HCT116 (cell line): Measurements from ENCODE around the gene CYBB. TPM values are rescaled to one million over a fixed set of nuclear protein-coding genes. Genes with fewer than 3 reads are reported as not detected.

Experiments used
- ATAC-seq: fragments of 200-7000 bp; cut with Tn5 transposase; 2 replicates; pipeline ENCODE4 v1.9.1; 2020; ENCODE audit warnings: mild to moderate bottlenecking, moderate library complexity
- BruUV-seq: library from RNA; stranded (reverse); fragments of 400-500 nt; replicated peaks from 2 replicates; lab custom pipeline; 2021; lab: Mats Ljungman, UMichigan
- CTCF ChIA-PET: fragments of 300-600 bp; sonication (Branson Sonifier 250); formaldehyde crosslinking; loops from one replicate; lab custom pipeline; 2021; ENCODE audit warnings: antibody characterized with exemption; lab: Charles Lee
- POLR2A ChIA-PET: fragments of 300-600, 350-600 bp; sonication (Branson Sonifier 250); formaldehyde crosslinking; loops from one replicate; lab custom pipeline; 2021; ENCODE audit warnings: antibody characterized with exemption; lab: Charles Lee
- RAD21 ChIA-PET, 2 experiments: fragments of 300-600 bp; sonication (Branson Sonifier 250); formaldehyde crosslinking; loops; one replicate each; lab custom pipeline; 2023; ENCODE audit warnings: low total read pairs in 2 of 2; ENCODE audit not compliant: uncharacterized antibody in 2 of 2, unreplicated experiment in 2 of 2, low non-redundant PET in 1 of 2; lab: Charles Lee
- DNase-seq: peaks from one replicate; pipeline ENCODE4 v3.0.0-alpha.2; 2010; ENCODE audit warnings: low read depth, low spot score
- H2AFZ ChIP-seq: fragments of 200-600 bp; shearing (Covaris generic), sonication (generic); 2 replicates; pipeline ENCODE4 v1.6.1; 2017; ENCODE audit warnings: low read depth, mixed run types, mixed read lengths, antibody characterized with exemption, low read length; ENCODE audit not compliant: poor library complexity, severe bottlenecking
- H3K27ac ChIP-seq: 2 replicates; pipeline ENCODE4 v1.5.1; 2012; ENCODE audit warnings: low read depth, low read length
- H3K27me3 ChIP-seq: fragments of 200-600 bp; sonication (generic); 2 replicates; pipeline ENCODE4 v1.6.1; 2016; ENCODE audit warnings: mixed run types, low read length, mixed read lengths; ENCODE audit not compliant: insufficient read depth
- H3K36me3 ChIP-seq, 2 experiments: fragments of 200-500 bp in 1 of 2; fragments of 200-600 bp in 1 of 2; sonication (Bioruptor generic) in 1 of 2; sonication (generic) in 1 of 2; 2 replicates each; pipeline versions ENCODE4 v1.5.1 to v1.6.1; 2014 to 2016; ENCODE audit warnings: low read length in 2 of 2, inconsistent platforms in 1 of 2, mixed read lengths in 1 of 2, mixed run types in 1 of 2; ENCODE audit not compliant: insufficient read depth in 2 of 2, control insufficient read depth in 1 of 2
- H3K4me1 ChIP-seq, 2 experiments: fragments of 200-600 bp in 1 of 2; sonication (generic) in 1 of 2; 2 replicates each; pipeline versions ENCODE4 v1.5.1 to v1.6.1; 2012 to 2017; ENCODE audit warnings: low read length in 2 of 2, inconsistent platforms in 1 of 2, mild to moderate bottlenecking in 1 of 2, mixed read lengths in 1 of 2, mixed run types in 1 of 2, moderate library complexity in 1 of 2; ENCODE audit not compliant: insufficient read depth in 2 of 2, control insufficient read depth in 1 of 2
- H3K4me2 ChIP-seq: fragments of 200-600 bp; sonication (generic); 2 replicates; pipeline ENCODE4 v1.6.1; 2017; ENCODE audit warnings: mixed run types, low read length, mixed read lengths
- H3K4me3 ChIP-seq, 2 experiments: fragments of 200-600 bp in 1 of 2; sonication (generic) in 1 of 2; replicated peaks in 1 of 2; 2 replicates each; pipeline ENCODE4 v1.5.1; 2011 to 2016; ENCODE audit warnings: low read length in 2 of 2, control low read depth in 1 of 2, low read depth in 1 of 2, mild to moderate bottlenecking in 1 of 2, mixed read lengths in 1 of 2, mixed run types in 1 of 2
- H3K79me2 ChIP-seq: fragments of 200-600 bp; sonication (generic); 2 replicates; pipeline ENCODE4 v1.6.1; 2017; ENCODE audit warnings: mild to moderate bottlenecking, mixed run types, low read length, moderate library complexity, mixed read lengths; ENCODE audit not compliant: insufficient read depth
- H3K9ac ChIP-seq: fragments of 200-600 bp; sonication (generic); 2 replicates; pipeline ENCODE4 v1.6.1; 2016; ENCODE audit warnings: low read length, mixed read lengths
- H3K9me2 ChIP-seq: fragments of 200-600 bp; sonication (generic), shearing (Covaris generic); 2 replicates; pipeline ENCODE4 v1.6.1; 2017; ENCODE audit warnings: mixed run types, mild to moderate bottlenecking, moderate library complexity; ENCODE audit not compliant: insufficient read depth
- H3K9me3 ChIP-seq, 2 experiments: fragments of 200-500 bp in 1 of 2; fragments of 200-600 bp in 1 of 2; sonication (Bioruptor generic) in 1 of 2; sonication (generic) in 1 of 2; 2 replicates each; pipeline ENCODE4 v1.6.1; 2014 to 2017; ENCODE audit warnings: low read length in 2 of 2, mixed read lengths in 2 of 2, inconsistent platforms in 1 of 2, low read depth in 1 of 2, mild to moderate bottlenecking in 1 of 2, mixed run types in 1 of 2, moderate library complexity in 1 of 2; ENCODE audit not compliant: control insufficient read depth in 1 of 2, insufficient read depth in 1 of 2
- H4K20me1 ChIP-seq: fragments of 200-600 bp; sonication (generic), shearing (Covaris generic); 2 replicates; pipeline ENCODE4 v1.6.1; 2017; ENCODE audit warnings: mixed run types, mild to moderate bottlenecking, moderate library complexity; ENCODE audit not compliant: insufficient read depth
- CBX3 ChIP-seq: IDR thresholded peaks from 2 replicates; pipeline ENCODE4 v1.6.1; 2012; ENCODE audit warnings: low read depth
- EGR1 ChIP-seq: IDR thresholded peaks from 2 replicates; pipeline ENCODE4 v1.6.1; 2012; ENCODE audit warnings: low read depth
- ELF1 ChIP-seq: IDR thresholded peaks from 2 replicates; pipeline ENCODE4 v1.6.1; 2012; ENCODE audit warnings: low read depth, borderline replicate concordance
- EZH2 ChIP-seq: fragments of 200-600 bp; sonication (generic); IDR thresholded peaks from 2 replicates; pipeline ENCODE4 v1.6.1; 2017; ENCODE audit warnings: antibody characterized with exemption, mixed run types
- EZH2phosphoT487 ChIP-seq: fragments of 200-600 bp; IDR thresholded peaks from 2 replicates; pipeline ENCODE4 v1.6.1; 2018; ENCODE audit warnings: antibody characterized with exemption, borderline replicate concordance
- FOSL1 ChIP-seq: IDR thresholded peaks from 2 replicates; pipeline ENCODE4 v1.6.1; 2012; ENCODE audit warnings: low read depth
- JUND ChIP-seq: IDR thresholded peaks from 2 replicates; pipeline ENCODE4 v1.6.1; 2012
- POLR2A ChIP-seq: IDR thresholded peaks from 2 replicates; pipeline ENCODE4 v1.7.0; 2011; ENCODE audit warnings: borderline replicate concordance; ENCODE audit not compliant: insufficient read depth, insufficient read length; ENCODE audit errors: extremely low read depth
- POLR2AphosphoS5 ChIP-seq: IDR thresholded peaks from 2 replicates; pipeline ENCODE4 v1.6.1; 2011; ENCODE audit warnings: mild to moderate bottlenecking, low read depth, low read length, moderate library complexity
- RAD21 ChIP-seq: IDR thresholded peaks from 2 replicates; pipeline ENCODE4 v1.6.1; 2012; ENCODE audit warnings: low read depth, mild to moderate bottlenecking
- SIN3A ChIP-seq: IDR thresholded peaks from 2 replicates; pipeline ENCODE4 v1.6.1; 2012; ENCODE audit warnings: low read depth
- SP1 ChIP-seq: IDR thresholded peaks from 2 replicates; pipeline ENCODE4 v1.6.1; 2012; ENCODE audit warnings: low read depth
- YY1 ChIP-seq: IDR thresholded peaks from 2 replicates; pipeline ENCODE4 v1.6.1; 2011; ENCODE audit warnings: low read length, low read depth, moderate library complexity, mild to moderate bottlenecking; ENCODE audit not compliant: insufficient replicate concordance; ENCODE audit errors: extremely low read depth
- ZFX ChIP-seq: fragments of 450-650 bp; IDR thresholded peaks from 2 replicates; pipeline ENCODE4 v1.6.1; 2017
- ZNF274 ChIP-seq: fragments of 200-500 bp; sonication (Bioruptor generic); IDR thresholded peaks from 2 replicates; pipeline ENCODE4 v1.6.1; 2014; ENCODE audit warnings: mild to moderate bottlenecking, low read depth, low read length, inconsistent platforms
- intact Hi-C: fragments of 100-400 bp; cut with micrococcal nuclease; formaldehyde crosslinking; loops from 2 replicates; pipeline ENCODE4 v1.10.0; 2022
- total RNA-seq: library from RNA; stranded (reverse); gene quantifications from one replicate; pipeline ENCODE4 v1.2.1, GENCODE V29; 2021; ENCODE audit not compliant: unreplicated experiment
- TF ChIP-seq, protein P1 (sequence below): IDR thresholded peaks from 2 replicates; pipeline ENCODE4 v1.6.1; 2012
- TF ChIP-seq, protein P2 (sequence below): IDR thresholded peaks from 2 replicates; pipeline ENCODE4 v1.6.1; 2012
- TF ChIP-seq, protein P3 (sequence below): IDR thresholded peaks from 2 replicates; pipeline ENCODE4 v1.6.1; 2011; ENCODE audit warnings: mild to moderate bottlenecking, low read length, moderate library complexity; ENCODE audit not compliant: insufficient replicate concordance; ENCODE audit errors: extremely low read depth
- TF ChIP-seq, protein P4 (sequence below): IDR thresholded peaks from 2 replicates; pipeline ENCODE4 v1.6.1; 2012; ENCODE audit warnings: low read depth

CYBB gene
- total RNA-seq, 1 experiment from 2014 or later, result 0.59 TPM

DNA sequence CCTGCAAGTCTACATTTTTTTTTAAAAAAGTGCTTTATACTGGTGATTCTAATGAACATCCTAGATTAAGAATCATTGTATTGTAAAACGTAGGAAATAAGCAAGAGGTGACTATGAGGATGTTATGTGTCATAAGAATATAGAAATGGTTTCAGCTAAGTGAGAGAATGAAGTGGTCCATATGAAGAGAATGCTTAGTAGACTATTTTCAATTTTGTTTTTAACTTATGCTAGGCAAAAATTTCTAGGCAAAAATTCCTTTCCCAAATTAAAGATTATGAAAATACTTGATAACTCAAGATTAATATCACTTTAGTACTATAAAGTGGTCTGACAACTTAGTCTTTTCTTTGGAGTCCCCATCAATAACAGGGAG is 66.7 kb downstream of the CYBB start:
- no TSS peak for BruUV-seq
- intact Hi-C loops, result no loop called here
- DNase-seq (no peak), ATAC-seq (no peak)
- peak overlapping the region; percentile 66 for H3K9ac ChIP-seq
- H2AFZ ChIP-seq, result no peak overlapping the region
- TF ChIP-seq ELF1 (no peak), EGR1 (no peak), JUND (no peak), SIN3A (no peak), POLR2AphosphoS5 (no peak), ZFX (no peak), SP1 (no peak), EZH2phosphoT487 (no peak), EZH2 (no peak), CBX3 (no peak), RAD21 (no peak), YY1 (no peak), ZNF274 (no peak), FOSL1 (no peak), POLR2A (no peak)
- TF ChIP-seq, protein P1, sequence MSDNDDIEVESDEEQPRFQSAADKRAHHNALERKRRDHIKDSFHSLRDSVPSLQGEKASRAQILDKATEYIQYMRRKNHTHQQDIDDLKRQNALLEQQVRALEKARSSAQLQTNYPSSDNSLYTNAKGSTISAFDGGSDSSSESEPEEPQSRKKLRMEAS, result no peak
- TF ChIP-seq, protein P2, sequence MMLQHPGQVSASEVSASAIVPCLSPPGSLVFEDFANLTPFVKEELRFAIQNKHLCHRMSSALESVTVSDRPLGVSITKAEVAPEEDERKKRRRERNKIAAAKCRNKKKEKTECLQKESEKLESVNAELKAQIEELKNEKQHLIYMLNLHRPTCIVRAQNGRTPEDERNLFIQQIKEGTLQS, result no peak
- TF ChIP-seq, protein P3, sequence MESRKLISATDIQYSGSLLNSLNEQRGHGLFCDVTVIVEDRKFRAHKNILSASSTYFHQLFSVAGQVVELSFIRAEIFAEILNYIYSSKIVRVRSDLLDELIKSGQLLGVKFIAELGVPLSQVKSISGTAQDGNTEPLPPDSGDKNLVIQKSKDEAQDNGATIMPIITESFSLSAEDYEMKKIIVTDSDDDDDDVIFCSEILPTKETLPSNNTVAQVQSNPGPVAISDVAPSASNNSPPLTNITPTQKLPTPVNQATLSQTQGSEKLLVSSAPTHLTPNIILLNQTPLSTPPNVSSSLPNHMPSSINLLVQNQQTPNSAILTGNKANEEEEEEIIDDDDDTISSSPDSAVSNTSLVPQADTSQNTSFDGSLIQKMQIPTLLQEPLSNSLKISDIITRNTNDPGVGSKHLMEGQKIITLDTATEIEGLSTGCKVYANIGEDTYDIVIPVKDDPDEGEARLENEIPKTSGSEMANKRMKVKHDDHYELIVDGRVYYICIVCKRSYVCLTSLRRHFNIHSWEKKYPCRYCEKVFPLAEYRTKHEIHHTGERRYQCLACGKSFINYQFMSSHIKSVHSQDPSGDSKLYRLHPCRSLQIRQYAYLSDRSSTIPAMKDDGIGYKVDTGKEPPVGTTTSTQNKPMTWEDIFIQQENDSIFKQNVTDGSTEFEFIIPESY, result no peak
- TF ChIP-seq, protein P4, sequence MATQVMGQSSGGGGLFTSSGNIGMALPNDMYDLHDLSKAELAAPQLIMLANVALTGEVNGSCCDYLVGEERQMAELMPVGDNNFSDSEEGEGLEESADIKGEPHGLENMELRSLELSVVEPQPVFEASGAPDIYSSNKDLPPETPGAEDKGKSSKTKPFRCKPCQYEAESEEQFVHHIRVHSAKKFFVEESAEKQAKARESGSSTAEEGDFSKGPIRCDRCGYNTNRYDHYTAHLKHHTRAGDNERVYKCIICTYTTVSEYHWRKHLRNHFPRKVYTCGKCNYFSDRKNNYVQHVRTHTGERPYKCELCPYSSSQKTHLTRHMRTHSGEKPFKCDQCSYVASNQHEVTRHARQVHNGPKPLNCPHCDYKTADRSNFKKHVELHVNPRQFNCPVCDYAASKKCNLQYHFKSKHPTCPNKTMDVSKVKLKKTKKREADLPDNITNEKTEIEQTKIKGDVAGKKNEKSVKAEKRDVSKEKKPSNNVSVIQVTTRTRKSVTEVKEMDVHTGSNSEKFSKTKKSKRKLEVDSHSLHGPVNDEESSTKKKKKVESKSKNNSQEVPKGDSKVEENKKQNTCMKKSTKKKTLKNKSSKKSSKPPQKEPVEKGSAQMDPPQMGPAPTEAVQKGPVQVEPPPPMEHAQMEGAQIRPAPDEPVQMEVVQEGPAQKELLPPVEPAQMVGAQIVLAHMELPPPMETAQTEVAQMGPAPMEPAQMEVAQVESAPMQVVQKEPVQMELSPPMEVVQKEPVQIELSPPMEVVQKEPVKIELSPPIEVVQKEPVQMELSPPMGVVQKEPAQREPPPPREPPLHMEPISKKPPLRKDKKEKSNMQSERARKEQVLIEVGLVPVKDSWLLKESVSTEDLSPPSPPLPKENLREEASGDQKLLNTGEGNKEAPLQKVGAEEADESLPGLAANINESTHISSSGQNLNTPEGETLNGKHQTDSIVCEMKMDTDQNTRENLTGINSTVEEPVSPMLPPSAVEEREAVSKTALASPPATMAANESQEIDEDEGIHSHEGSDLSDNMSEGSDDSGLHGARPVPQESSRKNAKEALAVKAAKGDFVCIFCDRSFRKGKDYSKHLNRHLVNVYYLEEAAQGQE, result no peak
- H3K9me3 ChIP-seq, result no peaks in the 10 kb centered on the region
- no peaks in the 10 kb centered on the region for H4K20me1 ChIP-seq
- ChIA-PET RAD21 (no interaction called here), POLR2A (no interaction called here), CTCF (no interaction called here)
- no peak overlapping the region; the same call in 1 of the 2 replicates for H3K27ac ChIP-seq
- peaks cover 0 to 4% of the 10 kb centered on the region in 2 experiments; a peak in 1 of 4 replicates for H3K4me1 ChIP-seq
- no peaks in the 10 kb centered on the region for H3K9me2 ChIP-seq
- no peaks in the 10 kb centered on the region for H3K27me3 ChIP-seq
- H3K36me3 ChIP-seq, result no peaks in the 10 kb centered on the region
- H3K79me2 ChIP-seq, result no peaks in the 10 kb centered on the region
- peak overlapping the region; percentile 61 to 68 for H3K4me3 ChIP-seq
- peak overlapping the region; percentile 74 for H3K4me2 ChIP-seq
